ENCODE results near the gene HLA-DQB2.

The HLA-DQB2 gene

DNA sequence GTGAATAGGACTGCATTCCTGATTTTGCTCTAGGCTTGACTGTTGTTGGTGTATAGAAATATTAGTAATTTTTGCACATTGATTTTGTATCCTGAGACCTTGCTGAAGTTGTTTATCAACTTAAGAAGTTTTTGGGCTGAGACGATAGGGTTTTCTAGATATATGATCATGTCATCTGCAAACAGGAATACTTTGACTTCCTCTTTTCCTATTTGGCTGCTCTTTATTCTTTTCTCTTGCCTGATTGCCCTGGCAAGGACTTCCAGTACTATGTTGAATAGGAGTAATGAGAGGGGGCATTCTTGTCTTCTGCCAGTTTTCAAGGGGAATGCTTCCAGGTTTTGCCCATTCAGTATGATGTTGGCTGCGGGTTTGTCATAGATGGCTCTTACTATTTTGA lies 40.1 kb upstream of the HLA-DQB2 start:
- H3K9me2 ChIP-seq (replicated peaks; ENCODE audit: insufficient read depth, low read length) = no peaks in the 10 kb centered on the region
- H3K9me3 ChIP-seq (ENCODE audit: insufficient read depth, low read length) = peaks cover 6% of the 10 kb centered on the region; the same call in 1 of the 2 replicates
- H4K20me1 ChIP-seq (ENCODE audit: low read depth, low read length) = no peaks in the 10 kb centered on the region
- no peaks in the 10 kb centered on the region for H3F3A ChIP-seq (ENCODE audit: insufficient read depth)
- no peak overlapping the region for H3K4me3 ChIP-seq (ENCODE audit: insufficient read depth, low read length, poor library complexity, severe bottlenecking)
- no peaks in the 10 kb centered on the region for H3K27me3 ChIP-seq (ENCODE audit: low read length)
- no peak overlapping the region for H2AFZ ChIP-seq (ENCODE audit: low read depth, low read length, severe bottlenecking)
- no peaks in the 10 kb centered on the region for H3K36me3 ChIP-seq (ENCODE audit: low read length)
- no peak overlapping the region for H3K27ac ChIP-seq (ENCODE audit: low read depth, low read length)
- H3K9ac ChIP-seq (ENCODE audit: low read length) = no peak overlapping the region
- no peaks in the 10 kb centered on the region for H3K79me2 ChIP-seq (ENCODE audit: insufficient read depth, low read length)
- TF ChIP-seq, protein P1, sequence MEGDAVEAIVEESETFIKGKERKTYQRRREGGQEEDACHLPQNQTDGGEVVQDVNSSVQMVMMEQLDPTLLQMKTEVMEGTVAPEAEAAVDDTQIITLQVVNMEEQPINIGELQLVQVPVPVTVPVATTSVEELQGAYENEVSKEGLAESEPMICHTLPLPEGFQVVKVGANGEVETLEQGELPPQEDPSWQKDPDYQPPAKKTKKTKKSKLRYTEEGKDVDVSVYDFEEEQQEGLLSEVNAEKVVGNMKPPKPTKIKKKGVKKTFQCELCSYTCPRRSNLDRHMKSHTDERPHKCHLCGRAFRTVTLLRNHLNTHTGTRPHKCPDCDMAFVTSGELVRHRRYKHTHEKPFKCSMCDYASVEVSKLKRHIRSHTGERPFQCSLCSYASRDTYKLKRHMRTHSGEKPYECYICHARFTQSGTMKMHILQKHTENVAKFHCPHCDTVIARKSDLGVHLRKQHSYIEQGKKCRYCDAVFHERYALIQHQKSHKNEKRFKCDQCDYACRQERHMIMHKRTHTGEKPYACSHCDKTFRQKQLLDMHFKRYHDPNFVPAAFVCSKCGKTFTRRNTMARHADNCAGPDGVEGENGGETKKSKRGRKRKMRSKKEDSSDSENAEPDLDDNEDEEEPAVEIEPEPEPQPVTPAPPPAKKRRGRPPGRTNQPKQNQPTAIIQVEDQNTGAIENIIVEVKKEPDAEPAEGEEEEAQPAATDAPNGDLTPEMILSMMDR (IDR thresholded peaks at IDR 0.05; ENCODE audit: insufficient read depth, low read length, poor library complexity, severe bottlenecking) = no peak
- TF ChIP-seq EZH2phosphoT487 (conservative IDR thresholded peaks at IDR 0.05; ENCODE audit: low read length) = no peak
- H3K4me2 ChIP-seq (ENCODE audit: low read depth, low read length, poor library complexity, severe bottlenecking) = no peak overlapping the region

DNA sequence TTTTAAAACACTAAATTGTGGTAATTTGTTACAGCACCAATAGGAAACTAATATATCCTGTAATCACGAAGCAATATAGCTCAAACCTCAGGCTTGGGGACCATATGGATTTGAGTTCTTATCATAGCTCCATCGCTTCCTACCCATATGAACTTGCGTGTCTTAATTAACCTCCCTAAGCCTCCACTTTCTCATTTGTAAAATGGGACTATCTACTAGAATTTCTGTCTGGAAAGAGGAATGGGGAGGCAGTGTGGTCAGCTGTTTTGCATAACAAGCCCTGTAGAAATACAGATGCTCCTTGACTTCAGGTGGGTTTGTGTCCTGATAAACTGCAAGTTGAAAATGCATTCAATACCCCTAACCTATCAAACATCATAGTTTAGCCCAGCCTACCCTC lies 36.4 kb upstream of the HLA-DQB2 start:
- Histone ChIP-seq H3K9me3 (ENCODE audit: insufficient read depth, low read length) (peaks cover 6% of the 10 kb centered on the region; the same call in 1 of the 2 replicates), H3K9me2 (replicated peaks; ENCODE audit: insufficient read depth, low read length) (no peaks in the 10 kb centered on the region), H3K9ac (ENCODE audit: low read length) (no peak overlapping the region), H3K36me3 (ENCODE audit: low read length) (no peaks in the 10 kb centered on the region), H3K27ac (ENCODE audit: low read depth, low read length) (no peak overlapping the region), H3K79me2 (ENCODE audit: insufficient read depth, low read length) (no peaks in the 10 kb centered on the region), H4K20me1 (ENCODE audit: low read depth, low read length) (no peaks in the 10 kb centered on the region), H3K4me3 (ENCODE audit: insufficient read depth, low read length, poor library complexity, severe bottlenecking) (no peak overlapping the region), H3K27me3 (ENCODE audit: low read length) (no peaks in the 10 kb centered on the region), H3K4me2 (ENCODE audit: low read depth, low read length, poor library complexity, severe bottlenecking) (no peak overlapping the region), H2AFZ (ENCODE audit: low read depth, low read length, severe bottlenecking) (no peak overlapping the region), H3F3A (ENCODE audit: insufficient read depth) (no peaks in the 10 kb centered on the region)
- TF ChIP-seq EZH2phosphoT487 (conservative IDR thresholded peaks at IDR 0.05; ENCODE audit: low read length) = no peak
- TF ChIP-seq, protein P1 (IDR thresholded peaks at IDR 0.05; ENCODE audit: insufficient read depth, low read length, poor library complexity, severe bottlenecking) = no peak

DNA sequence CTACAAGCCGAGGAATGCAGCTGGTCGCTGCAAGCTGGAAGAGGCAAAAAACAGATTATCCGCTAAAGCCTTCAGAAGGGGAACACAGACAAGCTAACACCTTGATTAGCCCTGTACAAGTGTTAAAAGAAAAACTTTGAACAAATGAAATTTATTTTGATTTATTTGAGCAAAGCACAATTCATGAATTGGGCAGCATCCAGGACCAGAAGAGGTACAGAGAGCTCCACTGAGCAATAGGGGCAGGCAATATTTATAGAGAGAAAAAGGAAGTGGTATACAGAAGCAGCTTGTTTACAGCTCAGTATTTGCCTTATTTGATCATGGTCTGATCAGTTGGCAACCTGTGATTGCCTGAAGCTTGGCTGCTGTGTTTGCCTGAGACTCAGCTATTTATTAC lies 35.8 kb upstream of the HLA-DQB2 start:
- Histone ChIP-seq H2AFZ (ENCODE audit: low read depth, low read length, severe bottlenecking) (no peak overlapping the region), H3K79me2 (ENCODE audit: insufficient read depth, low read length) (no peaks in the 10 kb centered on the region), H3F3A (ENCODE audit: insufficient read depth) (no peaks in the 10 kb centered on the region), H3K9me3 (ENCODE audit: insufficient read depth, low read length) (peaks cover 6% of the 10 kb centered on the region; the same call in 1 of the 2 replicates), H3K4me3 (ENCODE audit: insufficient read depth, low read length, poor library complexity, severe bottlenecking) (no peak overlapping the region), H3K9ac (ENCODE audit: low read length) (no peak overlapping the region), H3K4me2 (ENCODE audit: low read depth, low read length, poor library complexity, severe bottlenecking) (no peak overlapping the region), H3K27ac (ENCODE audit: low read depth, low read length) (no peak overlapping the region), H3K36me3 (ENCODE audit: low read length) (no peaks in the 10 kb centered on the region), H4K20me1 (ENCODE audit: low read depth, low read length) (no peaks in the 10 kb centered on the region), H3K9me2 (replicated peaks; ENCODE audit: insufficient read depth, low read length) (no peaks in the 10 kb centered on the region), H3K27me3 (ENCODE audit: low read length) (no peaks in the 10 kb centered on the region)
- TF ChIP-seq, protein P1 (IDR thresholded peaks at IDR 0.05; ENCODE audit: insufficient read depth, low read length, poor library complexity, severe bottlenecking) = no peak
- no peak for TF ChIP-seq EZH2phosphoT487 (conservative IDR thresholded peaks at IDR 0.05; ENCODE audit: low read length)
